ENCODE data around the gene DOCK2. TPM values are rescaled to one million over a fixed set of nuclear protein-coding genes. Genes with fewer than 3 reads are reported as not detected.
"Not testable (repeated sequence)": the region's sequence is repeated elsewhere in the genome, so short reads cannot be mapped to it uniquely, and the experiment has no call there.

Gene DOCK2
- total RNA-seq, 1 donor from 2014 or later: 2.2 TPM

GRCh38 chr5:169831331-169831730, 194.3 kb downstream of the DOCK2 start:
- ATAC-seq: no peak

DNA sequence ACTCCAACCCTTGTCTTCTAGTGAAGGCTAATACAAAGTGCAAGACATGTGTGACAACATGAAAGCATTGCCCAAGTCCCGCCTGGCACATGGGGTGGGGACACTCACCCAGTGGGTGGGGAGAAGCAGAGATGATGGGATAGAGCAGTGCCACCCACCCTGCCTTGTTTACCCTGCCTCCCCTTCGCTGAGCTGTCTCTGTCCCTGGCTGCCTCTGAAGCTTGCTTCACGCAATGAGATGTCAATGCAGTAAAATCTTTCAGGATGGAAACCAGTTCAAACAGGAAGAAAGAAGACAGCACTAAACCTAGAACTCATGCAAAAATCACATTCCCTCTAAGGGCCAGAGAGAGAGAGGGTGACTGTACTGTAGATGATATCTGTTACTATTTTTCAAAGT, 195.2 kb downstream of the DOCK2 start:
- no peak for ATAC-seq

DNA sequence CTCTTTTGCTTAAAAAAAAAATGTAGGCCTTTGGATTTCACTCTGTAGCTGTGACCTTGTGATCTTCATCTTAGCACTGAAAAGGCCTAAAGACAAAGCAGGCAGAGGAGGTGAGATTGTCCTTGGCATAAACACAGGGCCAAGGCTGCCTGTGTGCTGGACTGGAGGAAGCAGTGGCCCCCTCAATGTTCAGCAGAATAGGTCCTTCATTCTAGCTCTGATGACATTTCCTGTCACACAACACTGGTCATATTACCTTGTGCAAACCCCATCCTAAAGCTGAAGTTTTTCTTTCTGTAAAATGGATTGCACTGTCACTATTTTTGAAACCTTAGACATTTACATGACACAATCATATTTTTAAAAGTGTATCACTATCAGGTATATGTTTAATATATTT, 195.8 kb downstream of the DOCK2 start:
- no peak for ATAC-seq

GRCh38 chr5:169833681-169834292, 196.7 kb downstream of the DOCK2 start:
- ATAC-seq: not testable (repeated sequence)

DNA sequence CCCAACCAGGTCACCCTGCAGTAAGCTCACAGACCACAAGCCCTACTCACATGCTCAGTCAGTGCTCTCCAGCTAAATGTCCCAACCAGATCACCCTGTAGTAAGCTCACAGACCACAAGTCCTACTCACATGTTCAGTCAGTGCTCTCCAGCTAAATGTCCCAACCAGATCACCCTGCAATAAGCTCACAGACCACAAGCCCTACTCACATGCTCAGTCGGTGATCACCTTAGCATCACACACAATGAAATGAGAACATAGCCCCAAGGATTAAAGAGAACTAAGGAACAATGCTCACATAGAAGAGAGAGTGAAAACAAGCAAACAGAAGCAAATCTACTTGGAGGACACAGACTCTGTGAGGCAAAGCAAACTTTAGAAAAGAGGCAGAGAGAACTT, 197.5 kb downstream of the DOCK2 start:
- ATAC-seq: not testable (repeated sequence)

DNA sequence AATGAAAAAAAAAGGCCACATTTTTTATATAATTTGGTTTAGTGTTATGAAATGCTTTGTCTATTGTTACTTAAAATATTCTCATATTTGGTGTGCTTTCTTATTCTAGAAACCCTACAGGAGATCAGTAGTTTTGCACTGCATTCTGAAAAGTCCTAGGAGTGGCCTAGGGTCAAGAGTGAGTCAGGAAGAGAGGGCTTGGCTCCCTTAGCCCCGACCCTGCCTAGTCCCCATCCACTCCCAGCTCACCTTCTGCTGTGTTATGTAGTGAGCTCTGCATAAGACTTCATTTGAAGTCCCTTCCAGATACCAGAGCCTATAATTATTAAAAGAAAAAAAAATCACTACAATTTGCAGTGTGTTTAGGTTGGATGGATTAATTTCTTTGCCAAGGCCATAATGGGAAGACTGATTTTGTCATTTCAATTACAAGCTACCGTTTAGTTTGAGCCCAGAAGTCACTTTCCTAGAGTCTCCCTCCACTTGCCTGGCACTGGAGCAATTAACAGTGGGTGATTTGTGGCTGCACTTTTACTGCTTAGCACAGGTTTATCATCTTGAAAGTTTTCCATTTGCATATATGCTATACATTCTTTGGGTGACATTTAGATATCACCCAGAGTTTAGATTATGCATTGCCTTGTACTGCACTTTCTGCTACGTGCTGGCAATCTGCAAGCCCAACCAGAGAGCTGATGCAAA, 199.9 kb downstream of the DOCK2 start:
- no peak for ATAC-seq

- no peak for ATAC-seq
Measured at GRCh38 chr5:169837686-169838085, 200.6 kb downstream of the DOCK2 start.

DNA sequence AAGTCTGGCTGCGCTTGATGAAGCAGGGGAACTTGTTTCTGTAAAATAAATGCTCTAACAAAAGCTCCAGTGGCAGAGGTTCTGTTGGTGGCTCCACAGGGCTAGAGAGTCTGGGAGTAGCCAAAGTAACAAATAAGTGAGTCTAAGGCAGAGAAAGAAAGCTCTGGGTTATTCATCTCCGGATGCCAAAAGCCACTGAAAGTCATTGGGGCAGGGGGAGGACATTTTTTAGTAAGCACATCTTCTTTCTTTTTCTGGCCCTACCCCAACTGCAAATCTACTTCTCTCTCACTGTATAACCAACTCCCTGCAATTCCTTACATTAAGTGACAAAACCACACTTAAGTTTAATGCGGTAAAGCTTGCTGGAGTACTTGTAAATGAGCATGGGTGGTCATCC, 201.6 kb downstream of the DOCK2 start:
- ATAC-seq: no peak

- ATAC-seq: no peak
Measured at GRCh38 chr5:169840405-169840804, 203.3 kb downstream of the DOCK2 start.

GRCh38 chr5:169842699-169843098, 205.6 kb downstream of the DOCK2 start:
- ATAC-seq: no peak

GRCh38 chr5:169847519-169847918, 210.4 kb downstream of the DOCK2 start:
- ATAC-seq: no peak

DNA sequence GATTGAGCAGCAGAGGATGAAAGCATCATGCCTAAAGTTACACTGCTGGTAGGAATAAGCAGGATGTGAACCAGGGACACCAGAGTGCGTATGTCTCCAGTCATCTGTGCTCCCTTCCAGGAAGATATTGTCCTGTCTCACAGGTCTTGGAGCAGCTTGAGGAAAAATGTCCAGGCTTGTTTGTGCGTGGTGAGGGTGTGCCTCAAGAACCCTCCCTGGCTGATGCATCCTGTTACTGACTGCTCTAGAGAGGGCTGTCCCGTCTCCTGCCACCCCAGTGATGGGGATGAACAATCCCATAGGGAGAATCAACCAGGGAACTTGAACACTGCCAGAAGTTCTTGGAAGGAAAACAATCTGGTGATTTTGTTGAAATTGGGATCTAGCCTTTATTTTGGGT, 211.2 kb downstream of the DOCK2 start:
- no peak for ATAC-seq

- no peak for ATAC-seq
Measured at GRCh38 chr5:169848792-169849191, 211.7 kb downstream of the DOCK2 start.

GRCh38 chr5:169850409-169850808, 213.3 kb downstream of the DOCK2 start:
- ATAC-seq: no peak

GRCh38 chr5:169851321-169851850, 214.3 kb downstream of the DOCK2 start:
- ATAC-seq: no peak

DNA sequence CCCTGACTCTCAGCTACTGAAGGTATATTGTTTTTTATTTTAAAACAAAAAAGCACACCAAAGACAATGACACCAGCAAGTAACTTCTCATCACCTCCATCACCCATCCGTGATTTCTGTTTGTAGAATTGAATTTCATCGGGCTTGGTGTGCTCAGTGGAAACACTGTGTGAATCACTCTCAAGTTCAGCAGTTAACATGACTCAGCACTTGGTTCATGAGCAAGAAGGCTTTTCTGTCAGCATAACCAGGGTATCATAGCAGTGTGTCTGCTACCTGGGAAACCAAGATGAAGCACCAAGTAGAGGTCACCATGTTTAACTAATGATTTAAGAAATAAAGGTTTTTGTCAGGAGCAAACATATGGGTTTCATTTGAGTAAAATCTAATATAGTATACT, 219.5 kb downstream of the DOCK2 start:
- no peak for ATAC-seq

DNA sequence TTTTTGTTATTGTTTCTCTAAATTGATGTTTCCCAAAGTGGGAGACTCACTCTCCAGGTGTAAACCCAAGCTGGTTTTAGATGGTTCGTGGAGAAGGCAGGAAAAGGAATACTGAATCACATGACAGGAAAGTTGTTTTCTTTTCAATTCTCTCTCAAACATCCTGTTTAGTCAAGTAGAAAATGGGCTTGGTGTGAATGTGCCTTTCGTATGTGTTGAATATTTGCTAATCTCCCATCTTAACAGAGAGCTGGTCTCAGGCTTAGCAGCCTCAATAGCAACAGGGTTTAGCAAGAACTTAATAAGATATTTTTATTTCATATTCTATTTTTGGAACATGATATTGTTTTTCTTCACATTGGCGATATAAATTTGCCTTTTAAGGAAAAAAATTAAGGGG, 223.5 kb downstream of the DOCK2 start:
- ATAC-seq: no peak

GRCh38 chr5:169861433-169861832, 224.4 kb downstream of the DOCK2 start:
- no peak for ATAC-seq

- no peak for ATAC-seq
Measured at GRCh38 chr5:169861934-169862333, 224.9 kb downstream of the DOCK2 start.

GRCh38 chr5:169862391-169862811, 225.3 kb downstream of the DOCK2 start:
- ATAC-seq: no peak

- ATAC-seq: no peak
Measured at GRCh38 chr5:169864483-169864882, 227.4 kb downstream of the DOCK2 start.

GRCh38 chr5:169867347-169867746, 230.3 kb downstream of the DOCK2 start:
- no peak for ATAC-seq

- ATAC-seq: no peak
Measured at GRCh38 chr5:169869066-169869465, 232.0 kb downstream of the DOCK2 start.

DNA sequence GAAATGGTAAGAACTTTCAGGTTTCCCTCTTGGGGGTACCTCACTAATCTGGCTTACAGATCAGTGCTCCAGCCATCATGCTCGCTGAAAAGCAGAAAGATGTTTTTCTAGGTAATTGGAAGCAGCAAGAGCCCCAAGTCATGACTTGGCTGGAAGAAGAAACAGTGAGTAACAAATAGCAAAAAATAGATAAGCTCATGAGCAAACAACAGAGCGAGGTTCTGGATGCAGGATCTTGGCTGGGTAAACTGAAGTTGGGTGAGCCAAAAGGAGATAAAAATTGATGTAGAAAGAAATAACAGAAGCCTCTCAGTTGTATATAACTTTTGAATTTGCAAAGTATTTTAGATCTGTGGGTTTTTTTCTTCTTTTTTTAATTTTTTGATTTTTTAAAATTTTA, 233.1 kb downstream of the DOCK2 start:
- no peak for ATAC-seq
